Transverse colon (tissue), 4 donors: ENCODE results near the gene ARTN. TPM values are rescaled to one million over a fixed set of nuclear protein-coding genes. Genes with fewer than 3 reads are reported as not detected.

Experiments
- DNase-seq: peaks from one replicate; pipeline ENCODE4 v3.0.0-alpha.2; 2019
- H3K27ac ChIP-seq, 4 donors: fragments of 200-600 bp; sonication (generic); 2 replicates each; pipeline ENCODE4 v1.5.1; 2016 to 2018; ENCODE audit warnings: inconsistent platforms in 4 of 4
- H3K27me3 ChIP-seq: fragments of 200-600 bp; sonication (generic); 2 replicates; pipeline ENCODE4 v1.5.1; 2017; ENCODE audit warnings: inconsistent platforms
- H3K36me3 ChIP-seq, 4 donors: fragments of 200-600 bp; sonication (generic); 2 replicates each; pipeline ENCODE4 v1.5.1; 2017 to 2019; ENCODE audit warnings: inconsistent platforms in 4 of 4
- H3K4me1 ChIP-seq, 4 donors: fragments of 200-600 bp; sonication (generic); 2 replicates each; pipeline ENCODE4 v1.5.1; 2017 to 2020; ENCODE audit warnings: inconsistent platforms in 4 of 4
- H3K4me3 ChIP-seq, 4 donors: fragments of 200-600 bp; sonication (generic); 1 replicate in 1 of 4; 2 replicates in 3 of 4; pipeline versions ENCODE4 v1.5.1 to v1.6.1; 2017 to 2019; ENCODE audit warnings: inconsistent platforms in 4 of 4
- H3K9me3 ChIP-seq, 2 donors: fragments of 200-600 bp; sonication (generic); 2 replicates each; pipeline ENCODE4 v1.5.1; 2017 to 2019; ENCODE audit warnings: inconsistent platforms in 2 of 2
- CTCF ChIP-seq, 5 experiments: fragments of 200-600 bp in 3 of 5; fragments of 450-650 bp in 2 of 5; sonication (generic) in 3 of 5; IDR thresholded peaks; 1 replicate in 2 of 5; 2 replicates in 3 of 5; pipeline ENCODE4 v1.5.1; 2016 to 2017; ENCODE audit warnings: antibody characterized with exemption in 5 of 5, inconsistent platforms in 3 of 5, mild to moderate bottlenecking in 2 of 5, moderate library complexity in 1 of 5
- EP300 ChIP-seq: sonication (generic); formaldehyde crosslinking; IDR thresholded peaks from one replicate; pipeline ENCODE4 v1.6.1; 2017; ENCODE audit warnings: antibody characterized with exemption, low read depth
- POLR2A ChIP-seq: fragments of 450-650 bp; IDR thresholded peaks from one replicate; pipeline ENCODE4 v1.6.1; 2016; ENCODE audit warnings: antibody characterized with exemption, mild to moderate bottlenecking, moderate library complexity
- POLR2AphosphoS5 ChIP-seq, 3 donors: sonication (generic); formaldehyde crosslinking; IDR thresholded peaks; one replicate each; pipeline ENCODE4 v1.6.1; 2016; ENCODE audit warnings: antibody characterized with exemption in 3 of 3
- WGBS, 2 donors: methylation state at CpG; one replicate each; pipeline ENCODE4 v1.1.5; 2018; ENCODE audit warnings: low coverage in 1 of 2; 5-methylcytosine and 5-hydroxymethylcytosine counted together
- in situ Hi-C, 4 donors: fragments of 200-750 bp; cut with MboI; loops; one replicate each; pipeline versions ENCODE4 v1.15.0 to v1.15.1; 2017; ENCODE audit warnings: low sequenced_read_pairs in 3 of 4, low pct_ligation_motif_present in 1 of 4, low pct_unique_long_range_greater_than_20kb in 1 of 4
- intact Hi-C: fragments of 100-400 bp; cut with DNase I; formaldehyde crosslinking; loops from one replicate; pipeline ENCODE4 v1.15.1; 2023; ENCODE audit warnings: low total_unique reads
- total RNA-seq, 4 donors: library from RNA; depleted of rRNA; stranded (reverse); fragments of >200 nt; gene quantifications; one replicate each; pipeline ENCODE4 v1.1.0, GENCODE V29; 2016

Gene ARTN
- total RNA-seq, 4 donors from 2014 or later = 0.96 to 17.5 (median 1.9) TPM

GRCh38 chr1:43938892-43939587 is 5.4 kb downstream of the ARTN start:
- in situ Hi-C loops (loop anchor here in 3 of 4 donors (10.0 to 25.0 kb wide), 4 partner anchors 164 to 402 kb away; partner anchors contain the start of gene PTPRF (in 1 of the 3)), intact Hi-C loops (no loop called here)
- DNase-seq = no peak
- no peak for TF ChIP-seq POLR2AphosphoS5 (IDR thresholded peaks at IDR 0.05)
- TF ChIP-seq CTCF (IDR thresholded peaks at IDR 0.05) = no peak
- TF ChIP-seq POLR2A = no peak
- no peak for TF ChIP-seq EP300
- Histone ChIP-seq H3K36me3 (no peaks in the 10 kb centered on the region), H3K4me1 (peaks cover 13 to 33% (median 21%) of the 10 kb centered on the region in 4 donors), H3K27ac (no peak overlapping the region), H3K4me3 (no peak overlapping the region), H3K9me3 (no peaks in the 10 kb centered on the region), H3K27me3 (peaks cover 6% of the 10 kb centered on the region)
- WGBS, 2 donors = 60 to 86% methylated on average over 1 to 3 of the region's 3 CpGs

DNA sequence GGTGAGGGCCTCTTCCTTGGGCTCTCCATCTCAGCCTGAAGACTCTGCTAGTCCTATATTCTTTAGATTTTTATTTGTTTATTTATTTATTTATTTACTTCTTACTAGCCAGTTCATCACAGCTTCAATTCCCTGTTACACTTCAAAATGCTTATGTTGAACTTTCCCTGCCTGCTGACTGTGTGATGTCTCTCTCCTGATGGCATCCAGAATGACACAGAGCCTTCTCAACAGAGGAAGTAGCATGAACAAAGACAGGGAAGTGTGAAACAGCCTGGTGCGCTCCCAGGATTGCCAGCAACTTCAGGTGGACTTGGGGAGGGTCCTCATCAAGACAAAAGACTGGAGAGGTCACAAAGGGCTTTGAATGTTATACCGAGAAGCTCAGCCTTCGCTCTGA is 8.8 kb downstream of the ARTN start:
- no peaks in the 10 kb centered on the region for H3K9me3 ChIP-seq
- DNase-seq = no peak
- intact Hi-C loops (no loop called here), in situ Hi-C loops (loop anchor here in 1 of 4 donors (25.0 kb wide), 1 partner anchor 405 kb away; the partner anchor contains the start of gene PTPRF)
- 92% methylated on average over 3 of the region's 3 CpGs; no CpG with 5 or more reads in 1 of the 2 donors for WGBS, 2 donors
- TF ChIP-seq POLR2AphosphoS5 (IDR thresholded peaks at IDR 0.05) (no peak), CTCF (IDR thresholded peaks at IDR 0.05) (no peak), POLR2A (no peak), EP300 (no peak)
- H3K36me3 ChIP-seq = no peaks in the 10 kb centered on the region
- peaks cover 2 to 25% (median 10%) of the 10 kb centered on the region in 4 donors for H3K4me1 ChIP-seq
- H3K27ac ChIP-seq = no peak overlapping the region
- H3K4me3 ChIP-seq = no peak overlapping the region
- H3K27me3 ChIP-seq = no peaks in the 10 kb centered on the region

GRCh38 chr1:43944860-43945259 is 11.3 kb downstream of the ARTN start:
- Histone ChIP-seq H3K4me3 (no peak overlapping the region), H3K36me3 (no peaks in the 10 kb centered on the region), H3K4me1 (peaks cover 14 to 43% (median 23%) of the 10 kb centered on the region in 4 donors), H3K27ac (no peak overlapping the region), H3K9me3 (no peaks in the 10 kb centered on the region), H3K27me3 (no peaks in the 10 kb centered on the region)
- intact Hi-C loops = no loop called here
- 83 to 86% methylated on average over 1 of the region's 1 CpG for WGBS, 2 donors
- in situ Hi-C loops = loop anchor here in 1 of 4 donors (25.0 kb wide), 1 partner anchor 408 kb away; the partner anchor contains the start of gene PTPRF
- TF ChIP-seq POLR2A = no peak
- no peak for DNase-seq

- Histone ChIP-seq H3K9me3 (no peaks in the 10 kb centered on the region), H3K4me3 (peak overlapping the region; percentile 70 to 83 (median 74)), H3K36me3 (no peaks in the 10 kb centered on the region), H3K4me1 (peaks cover 14 to 43% (median 23%) of the 10 kb centered on the region in 4 donors), H3K27ac (peak overlapping the region; percentile 88 to 93 (median 90)), H3K27me3 (no peaks in the 10 kb centered on the region)
- in situ Hi-C loops = loop anchor here in 1 of 4 donors (25.0 kb wide), 1 partner anchor 408 kb away; the partner anchor contains the start of gene PTPRF
- TF ChIP-seq POLR2AphosphoS5 (IDR thresholded peaks at IDR 0.05) (no peak), POLR2A (no peak), CTCF (IDR thresholded peaks at IDR 0.05) (no peak), EP300 (no peak)
- intact Hi-C loops = no loop called here
- DNase-seq = no peak
- 0 to 4% methylated on average over 3 of the region's 3 CpGs for WGBS, 2 donors
Observed at GRCh38 chr1:43945674-43946235, 12.2 kb downstream of the ARTN start.
